Measurements from ENCODE around the gene RETREG1. TPM values are rescaled to one million over a fixed set of nuclear protein-coding genes. Genes with fewer than 3 reads are reported as not detected.
A peak's percentile ranks its signal among the peaks of the same experiment; 100 is the strongest.
"Not testable (repeated sequence)": the region's sequence is repeated elsewhere in the genome, so short reads cannot be mapped to it uniquely, and the experiment has no call there.

RETREG1 gene
- total RNA-seq (2014; rRNA removed): 2.4 and 4.0 TPM in 2 replicates
- 1.1 TPM for polyA plus RNA-seq (2012)

- no peak for DNase-seq (ENCODE audit: low read depth)
Observed at GRCh38 chr5:16616536-16617273, at the start of gene RETREG1. Gene RETREG1 (minus strand): TSS chr5:16616997. CDS start chr5:16616971, 26 bp downstream.

- DNase-seq (ENCODE audit: low read depth): no peak
Observed at GRCh38 chr5:16666130-16666882, 49.5 kb upstream of the RETREG1 start.

- DNase-seq (ENCODE audit: low read depth): no peak
Observed at GRCh38 chr5:16665601-16666000, 48.8 kb upstream of the RETREG1 start.

- DNase-seq (ENCODE audit: low read depth): no peak
Observed at GRCh38 chr5:16664368-16664767, 47.6 kb upstream of the RETREG1 start.

- DNase-seq (ENCODE audit: low read depth): no peak
Observed at GRCh38 chr5:16663840-16664239, 47.0 kb upstream of the RETREG1 start.

- DNase-seq (ENCODE audit: low read depth): no peak
Observed at GRCh38 chr5:16661713-16662112, 44.9 kb upstream of the RETREG1 start.

GRCh38 chr5:16660982-16661381, 44.2 kb upstream of the RETREG1 start:
- DNase-seq (ENCODE audit: low read depth): no peak

GRCh38 chr5:16659536-16659935, 42.7 kb upstream of the RETREG1 start:
- DNase-seq (ENCODE audit: low read depth): no peak

- DNase-seq (ENCODE audit: low read depth): peak; percentile 28
Observed at GRCh38 chr5:16656561-16657191, 39.9 kb upstream of the RETREG1 start.

- DNase-seq (ENCODE audit: low read depth): no peak
Observed at GRCh38 chr5:16654647-16655334, 38.0 kb upstream of the RETREG1 start.

- DNase-seq (ENCODE audit: low read depth): not testable (repeated sequence)
Observed at GRCh38 chr5:16648739-16649138, 31.9 kb upstream of the RETREG1 start.

GRCh38 chr5:16644301-16644889, 27.6 kb upstream of the RETREG1 start:
- DNase-seq (ENCODE audit: low read depth): no peak

GRCh38 chr5:16642867-16643266, 26.1 kb upstream of the RETREG1 start:
- no peak for DNase-seq (ENCODE audit: low read depth)

GRCh38 chr5:16639206-16639605, 22.4 kb upstream of the RETREG1 start:
- DNase-seq (ENCODE audit: low read depth): no peak

GRCh38 chr5:16628376-16628775, 11.6 kb upstream of the RETREG1 start:
- peak; percentile 5 for DNase-seq (ENCODE audit: low read depth)

- DNase-seq (ENCODE audit: low read depth): peak; percentile 26
Observed at GRCh38 chr5:16626696-16627264, 10.0 kb upstream of the RETREG1 start.

GRCh38 chr5:16625096-16625495, 8.3 kb upstream of the RETREG1 start:
- no peak for DNase-seq (ENCODE audit: low read depth)

- no peak for DNase-seq (ENCODE audit: low read depth)
Observed at GRCh38 chr5:16619136-16619535, 2.3 kb upstream of the RETREG1 start.

GRCh38 chr5:16618138-16618897, 1.5 kb upstream of the RETREG1 start:
- no peak for DNase-seq (ENCODE audit: low read depth)

GRCh38 chr5:16617274-16617968, 624 bp upstream of the RETREG1 start:
- DNase-seq (ENCODE audit: low read depth): no peak

All from LHCN-M2 (cell line).